ENCODE results near the gene PIH1D2. TPM values are rescaled to one million over a fixed set of nuclear protein-coding genes. Genes with fewer than 3 reads are reported as not detected.
"Not testable (repeated sequence)": the region's sequence is repeated elsewhere in the genome, so short reads cannot be mapped to it uniquely, and the experiment has no call there.

Gene PIH1D2
- total RNA-seq, 1 experiment from 2014 or later: 0.85 TPM

GRCh38 chr11:112033902-112034301 lies 39.9 kb downstream of the PIH1D2 start (continued):
- TF ChIP-seq JAZF1 (CRISPR knock-in tag; IDR thresholded peaks at IDR 0.05): no peak
- TF ChIP-seq NFYB (CRISPR knock-in tag; conservative IDR thresholded peaks at IDR 0.05; ENCODE audit: low read depth): no peak

- CTCF ChIA-PET: no interaction called here
- POLR2A ChIA-PET: no interaction called here
- Mint-ChIP-seq H3K9me3 (no peaks in the 10 kb centered on the region), H3K4me1 (peaks cover 5% of the 10 kb centered on the region; the same call in 1 of the 2 replicates), H3K4me3 (no peak overlapping the region), H3K36me3 (peaks cover 50% of the 10 kb centered on the region), H3K27ac (no peak overlapping the region), H3K27me3 (ENCODE audit: low read depth) (no peaks in the 10 kb centered on the region)
- DNase-seq (ENCODE audit: low spot score) (no peak), ATAC-seq (no peak)
- TF ChIP-seq ZNF416 (CRISPR knock-in tag; IDR thresholded peaks at IDR 0.05): no peak
- TF ChIP-seq, protein P1, sequence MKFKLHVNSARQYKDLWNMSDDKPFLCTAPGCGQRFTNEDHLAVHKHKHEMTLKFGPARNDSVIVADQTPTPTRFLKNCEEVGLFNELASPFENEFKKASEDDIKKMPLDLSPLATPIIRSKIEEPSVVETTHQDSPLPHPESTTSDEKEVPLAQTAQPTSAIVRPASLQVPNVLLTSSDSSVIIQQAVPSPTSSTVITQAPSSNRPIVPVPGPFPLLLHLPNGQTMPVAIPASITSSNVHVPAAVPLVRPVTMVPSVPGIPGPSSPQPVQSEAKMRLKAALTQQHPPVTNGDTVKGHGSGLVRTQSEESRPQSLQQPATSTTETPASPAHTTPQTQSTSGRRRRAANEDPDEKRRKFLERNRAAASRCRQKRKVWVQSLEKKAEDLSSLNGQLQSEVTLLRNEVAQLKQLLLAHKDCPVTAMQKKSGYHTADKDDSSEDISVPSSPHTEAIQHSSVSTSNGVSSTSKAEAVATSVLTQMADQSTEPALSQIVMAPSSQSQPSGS (CRISPR knock-in tag; IDR thresholded peaks at IDR 0.05; ENCODE audit: borderline replicate concordance, low read depth): no peak
- TF ChIP-seq SOX15 (CRISPR knock-in tag; IDR thresholded peaks at IDR 0.05): no peak
- TF ChIP-seq NR2C2 (CRISPR knock-in tag; IDR thresholded peaks at IDR 0.05): no peak
- TF ChIP-seq, protein P2, sequence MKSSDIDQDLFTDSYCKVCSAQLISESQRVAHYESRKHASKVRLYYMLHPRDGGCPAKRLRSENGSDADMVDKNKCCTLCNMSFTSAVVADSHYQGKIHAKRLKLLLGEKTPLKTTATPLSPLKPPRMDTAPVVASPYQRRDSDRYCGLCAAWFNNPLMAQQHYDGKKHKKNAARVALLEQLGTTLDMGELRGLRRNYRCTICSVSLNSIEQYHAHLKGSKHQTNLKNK (CRISPR knock-in tag; IDR thresholded peaks at IDR 0.05): no peak
- TF ChIP-seq NR1H2 (CRISPR knock-in tag; IDR thresholded peaks at IDR 0.05): no peak
- TF ChIP-seq FOXP1 (CRISPR knock-in tag; IDR thresholded peaks at IDR 0.05; ENCODE audit: borderline replicate concordance): no peak
- TF ChIP-seq, protein P3, sequence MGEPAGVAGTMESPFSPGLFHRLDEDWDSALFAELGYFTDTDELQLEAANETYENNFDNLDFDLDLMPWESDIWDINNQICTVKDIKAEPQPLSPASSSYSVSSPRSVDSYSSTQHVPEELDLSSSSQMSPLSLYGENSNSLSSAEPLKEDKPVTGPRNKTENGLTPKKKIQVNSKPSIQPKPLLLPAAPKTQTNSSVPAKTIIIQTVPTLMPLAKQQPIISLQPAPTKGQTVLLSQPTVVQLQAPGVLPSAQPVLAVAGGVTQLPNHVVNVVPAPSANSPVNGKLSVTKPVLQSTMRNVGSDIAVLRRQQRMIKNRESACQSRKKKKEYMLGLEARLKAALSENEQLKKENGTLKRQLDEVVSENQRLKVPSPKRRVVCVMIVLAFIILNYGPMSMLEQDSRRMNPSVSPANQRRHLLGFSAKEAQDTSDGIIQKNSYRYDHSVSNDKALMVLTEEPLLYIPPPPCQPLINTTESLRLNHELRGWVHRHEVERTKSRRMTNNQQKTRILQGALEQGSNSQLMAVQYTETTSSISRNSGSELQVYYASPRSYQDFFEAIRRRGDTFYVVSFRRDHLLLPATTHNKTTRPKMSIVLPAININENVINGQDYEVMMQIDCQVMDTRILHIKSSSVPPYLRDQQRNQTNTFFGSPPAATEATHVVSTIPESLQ (CRISPR knock-in tag; IDR thresholded peaks at IDR 0.05): no peak
- no peak for TF ChIP-seq USF1 (CRISPR knock-in tag; IDR thresholded peaks at IDR 0.05)
- TF ChIP-seq, protein P4, sequence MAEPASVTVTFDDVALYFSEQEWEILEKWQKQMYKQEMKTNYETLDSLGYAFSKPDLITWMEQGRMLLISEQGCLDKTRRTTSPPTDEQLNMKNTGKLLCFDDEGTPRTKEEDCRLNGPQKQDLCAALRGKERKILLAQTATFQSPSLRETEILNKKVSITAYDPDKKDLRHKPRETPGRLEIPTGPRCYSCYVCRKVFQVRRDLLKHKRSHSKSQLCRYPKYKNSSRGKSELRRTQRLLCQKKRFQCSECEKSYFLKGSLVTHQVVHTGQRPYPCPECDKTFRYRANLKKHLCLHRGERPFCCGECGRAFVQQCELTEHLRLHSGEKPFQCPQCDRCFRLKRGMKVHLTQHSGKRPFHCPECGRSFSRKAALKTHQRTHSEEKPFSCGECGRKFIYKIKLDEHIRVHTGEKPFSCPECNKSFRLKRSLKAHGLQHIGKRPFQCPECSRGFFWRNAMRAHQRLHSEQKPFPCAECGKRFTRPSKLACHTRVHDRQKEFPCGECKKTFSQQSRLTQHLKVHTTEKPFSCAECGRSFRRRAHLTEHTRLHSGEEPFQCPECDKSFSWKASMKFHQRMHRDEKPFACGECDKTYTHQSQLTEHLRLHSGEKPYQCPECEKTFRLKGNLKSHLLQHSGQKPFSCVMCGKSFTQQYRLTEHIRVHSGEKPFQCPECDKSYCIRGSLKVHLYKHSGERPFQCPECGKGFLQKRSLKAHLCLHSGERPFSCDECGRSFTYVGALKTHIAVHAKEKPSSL (CRISPR knock-in tag; conservative IDR thresholded peaks at IDR 0.05): no peak
- TF ChIP-seq E2F4 (CRISPR knock-in tag; IDR thresholded peaks at IDR 0.05; ENCODE audit: borderline replicate concordance, low read depth): no peak
- TF ChIP-seq, protein P5, sequence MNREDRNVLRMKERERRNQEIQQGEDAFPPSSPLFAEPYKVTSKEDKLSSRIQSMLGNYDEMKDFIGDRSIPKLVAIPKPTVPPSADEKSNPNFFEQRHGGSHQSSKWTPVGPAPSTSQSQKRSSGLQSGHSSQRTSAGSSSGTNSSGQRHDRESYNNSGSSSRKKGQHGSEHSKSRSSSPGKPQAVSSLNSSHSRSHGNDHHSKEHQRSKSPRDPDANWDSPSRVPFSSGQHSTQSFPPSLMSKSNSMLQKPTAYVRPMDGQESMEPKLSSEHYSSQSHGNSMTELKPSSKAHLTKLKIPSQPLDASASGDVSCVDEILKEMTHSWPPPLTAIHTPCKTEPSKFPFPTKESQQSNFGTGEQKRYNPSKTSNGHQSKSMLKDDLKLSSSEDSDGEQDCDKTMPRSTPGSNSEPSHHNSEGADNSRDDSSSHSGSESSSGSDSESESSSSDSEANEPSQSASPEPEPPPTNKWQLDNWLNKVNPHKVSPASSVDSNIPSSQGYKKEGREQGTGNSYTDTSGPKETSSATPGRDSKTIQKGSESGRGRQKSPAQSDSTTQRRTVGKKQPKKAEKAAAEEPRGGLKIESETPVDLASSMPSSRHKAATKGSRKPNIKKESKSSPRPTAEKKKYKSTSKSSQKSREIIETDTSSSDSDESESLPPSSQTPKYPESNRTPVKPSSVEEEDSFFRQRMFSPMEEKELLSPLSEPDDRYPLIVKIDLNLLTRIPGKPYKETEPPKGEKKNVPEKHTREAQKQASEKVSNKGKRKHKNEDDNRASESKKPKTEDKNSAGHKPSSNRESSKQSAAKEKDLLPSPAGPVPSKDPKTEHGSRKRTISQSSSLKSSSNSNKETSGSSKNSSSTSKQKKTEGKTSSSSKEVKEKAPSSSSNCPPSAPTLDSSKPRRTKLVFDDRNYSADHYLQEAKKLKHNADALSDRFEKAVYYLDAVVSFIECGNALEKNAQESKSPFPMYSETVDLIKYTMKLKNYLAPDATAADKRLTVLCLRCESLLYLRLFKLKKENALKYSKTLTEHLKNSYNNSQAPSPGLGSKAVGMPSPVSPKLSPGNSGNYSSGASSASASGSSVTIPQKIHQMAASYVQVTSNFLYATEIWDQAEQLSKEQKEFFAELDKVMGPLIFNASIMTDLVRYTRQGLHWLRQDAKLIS (CRISPR knock-in tag; IDR thresholded peaks at IDR 0.05; ENCODE audit: borderline replicate concordance): no peak
Observed at GRCh38 chr11:112029460-112029859, 44.4 kb downstream of the PIH1D2 start.

GRCh38 chr11:112026784-112027410 lies 46.9 kb downstream of the PIH1D2 start:
- ATAC-seq; H3K4me3 Mint-ChIP-seq; DNase-seq (ENCODE audit: low spot score); CTCF ChIA-PET; POLR2A ChIA-PET; H3K27me3 Mint-ChIP-seq (ENCODE audit: low read depth); H3K27ac Mint-ChIP-seq; H3K9me3 Mint-ChIP-seq: not testable (repeated sequence)
- peaks cover 35% of the 10 kb centered on the region for H3K36me3 Mint-ChIP-seq
- peaks cover 13% of the 10 kb centered on the region for H3K4me1 Mint-ChIP-seq
